Measurements from ENCODE around the gene CD300A. TPM values are rescaled to one million over a fixed set of nuclear protein-coding genes. Genes with fewer than 3 reads are reported as not detected.

CD300A gene
- total RNA-seq, 4 donors from 2014 or later = 5.5 to 13.0 (median 8.7) TPM

DNA sequence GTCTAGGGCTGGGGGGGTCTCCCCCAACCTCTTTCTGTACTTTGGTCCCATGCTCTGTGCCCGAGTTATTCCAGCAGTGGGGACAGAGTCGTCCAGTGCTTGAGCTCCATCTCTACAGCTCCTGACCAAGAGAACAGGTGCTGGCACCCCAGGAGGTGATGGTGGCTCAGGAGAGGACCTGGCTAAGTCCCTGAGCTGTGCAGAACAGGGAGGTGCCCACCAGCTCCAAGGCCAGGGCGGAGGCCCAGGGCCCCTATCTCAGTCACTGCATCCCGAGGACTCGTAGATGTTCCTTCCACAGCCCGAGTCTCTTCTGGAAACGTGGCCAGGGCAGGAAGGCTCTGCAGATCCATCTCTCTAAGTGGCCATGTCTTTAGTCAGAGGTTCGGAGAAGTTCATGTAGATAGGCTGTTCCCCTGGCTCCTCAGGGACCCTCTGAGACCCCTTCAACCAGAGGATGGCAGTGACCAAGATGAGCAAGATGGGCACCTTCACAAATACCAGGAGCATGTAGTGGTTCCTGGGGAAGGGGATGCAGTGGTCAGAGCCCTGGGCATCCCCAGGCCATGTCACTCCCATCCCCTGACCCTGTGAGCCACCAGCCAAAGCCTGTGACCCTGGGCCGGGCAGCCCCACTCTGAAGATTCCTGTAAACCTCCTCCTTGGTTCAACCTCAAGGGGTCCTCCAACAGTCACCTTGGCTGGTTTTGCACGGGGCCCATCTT, 56.1 kb downstream of the CD300A start:
- WGBS, 2 donors = 83 to 86% methylated on average over 6 to 10 of the region's 10 CpGs
- no peak overlapping the region for H3K4me3 ChIP-seq (ENCODE audit: low read depth, poor library complexity, severe bottlenecking)
- intact Hi-C loops (cut with DNase I; ENCODE audit: low total_unique reads) = no loop called here
- peak in 1 of 2 donors; percentile 75 for DNase-seq (ENCODE audit: low spot score in 2 of 2)
- no peak for TF ChIP-seq POLR2A (IDR thresholded peaks at IDR 0.05)
- TF ChIP-seq, protein P1, sequence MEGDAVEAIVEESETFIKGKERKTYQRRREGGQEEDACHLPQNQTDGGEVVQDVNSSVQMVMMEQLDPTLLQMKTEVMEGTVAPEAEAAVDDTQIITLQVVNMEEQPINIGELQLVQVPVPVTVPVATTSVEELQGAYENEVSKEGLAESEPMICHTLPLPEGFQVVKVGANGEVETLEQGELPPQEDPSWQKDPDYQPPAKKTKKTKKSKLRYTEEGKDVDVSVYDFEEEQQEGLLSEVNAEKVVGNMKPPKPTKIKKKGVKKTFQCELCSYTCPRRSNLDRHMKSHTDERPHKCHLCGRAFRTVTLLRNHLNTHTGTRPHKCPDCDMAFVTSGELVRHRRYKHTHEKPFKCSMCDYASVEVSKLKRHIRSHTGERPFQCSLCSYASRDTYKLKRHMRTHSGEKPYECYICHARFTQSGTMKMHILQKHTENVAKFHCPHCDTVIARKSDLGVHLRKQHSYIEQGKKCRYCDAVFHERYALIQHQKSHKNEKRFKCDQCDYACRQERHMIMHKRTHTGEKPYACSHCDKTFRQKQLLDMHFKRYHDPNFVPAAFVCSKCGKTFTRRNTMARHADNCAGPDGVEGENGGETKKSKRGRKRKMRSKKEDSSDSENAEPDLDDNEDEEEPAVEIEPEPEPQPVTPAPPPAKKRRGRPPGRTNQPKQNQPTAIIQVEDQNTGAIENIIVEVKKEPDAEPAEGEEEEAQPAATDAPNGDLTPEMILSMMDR (IDR thresholded peaks at IDR 0.05) = no peak

DNA sequence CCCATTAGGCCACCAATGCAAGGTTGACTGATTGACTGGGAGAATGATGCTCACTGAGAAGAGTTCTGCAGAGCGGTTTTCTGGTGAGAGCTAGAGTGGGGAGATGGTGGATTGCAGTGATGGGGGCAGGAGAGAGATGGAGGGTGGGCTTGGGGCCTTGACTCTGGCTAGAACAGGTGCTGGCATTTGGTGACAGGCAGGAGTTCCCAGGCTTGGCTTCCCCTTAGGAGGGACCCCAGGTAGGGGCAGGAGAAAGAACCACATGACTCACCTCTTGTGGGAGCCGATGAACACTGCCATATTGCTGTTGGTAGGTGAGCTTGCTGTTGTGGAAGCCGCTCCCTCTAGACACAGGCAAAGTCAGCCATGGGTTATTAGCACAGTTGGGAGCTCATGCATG, 56.9 kb downstream of the CD300A start:
- TF ChIP-seq, protein P1 (IDR thresholded peaks at IDR 0.05) = no peak
- TF ChIP-seq POLR2A (IDR thresholded peaks at IDR 0.05) = no peak
- no peak overlapping the region for H3K4me3 ChIP-seq (ENCODE audit: low read depth, poor library complexity, severe bottlenecking)
- WGBS, 2 donors = 92 to 100% methylated on average over 2 to 3 of the region's 3 CpGs
- intact Hi-C loops (cut with DNase I; ENCODE audit: low total_unique reads) = no loop called here
- peak; percentile 1 to 64 for DNase-seq (ENCODE audit: low spot score in 2 of 2)

DNA sequence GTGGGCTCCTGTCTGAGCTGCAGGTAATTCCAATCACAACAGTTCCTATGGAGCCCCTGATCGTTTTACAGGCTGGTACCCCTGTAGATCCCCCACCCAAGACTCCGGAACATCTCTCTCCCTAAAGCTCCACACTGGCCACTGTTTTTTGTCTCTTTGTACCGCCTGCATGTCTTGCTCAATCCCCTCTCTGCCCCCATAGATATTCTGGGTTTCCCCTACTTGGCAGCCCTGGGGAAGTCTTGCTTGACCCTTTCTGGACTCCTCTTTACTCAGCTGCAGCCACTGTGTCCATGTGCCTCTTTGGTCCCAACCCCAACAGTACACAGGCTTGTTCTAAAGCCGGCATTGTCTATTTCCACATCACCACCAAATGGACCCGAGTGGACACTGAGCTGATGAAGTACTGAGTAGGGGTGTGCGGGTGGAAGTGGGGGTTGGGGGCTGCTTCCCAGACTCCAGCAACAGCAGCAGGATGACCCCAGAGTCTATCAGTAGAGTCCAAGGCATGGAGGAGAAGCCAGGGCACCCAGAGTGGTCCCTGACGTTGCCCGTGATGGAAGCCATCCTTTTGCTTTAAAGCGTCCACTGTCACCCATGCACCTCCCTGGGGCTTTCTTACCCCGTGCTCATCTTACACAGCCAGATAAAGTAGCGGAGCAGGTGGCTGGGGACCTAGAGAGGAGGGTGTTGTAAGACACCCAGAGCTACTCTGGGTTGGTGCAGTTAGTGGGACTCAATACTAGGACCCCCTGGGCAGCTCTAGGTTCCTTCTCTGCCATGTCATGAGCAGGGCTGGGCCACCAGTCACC, 58.4 kb downstream of the CD300A start:
- WGBS, 2 donors = 77 to 81% methylated on average over 11 of the region's 11 CpGs
- intact Hi-C loops (cut with DNase I; ENCODE audit: low total_unique reads) = no loop called here
- TF ChIP-seq, protein P1 (IDR thresholded peaks at IDR 0.05) = no peak
- TF ChIP-seq POLR2A (IDR thresholded peaks at IDR 0.05) = no peak
- H3K4me3 ChIP-seq (ENCODE audit: low read depth, poor library complexity, severe bottlenecking) = no peak overlapping the region
- peak; percentile 9 to 65 for DNase-seq (ENCODE audit: low spot score in 2 of 2)

DNA sequence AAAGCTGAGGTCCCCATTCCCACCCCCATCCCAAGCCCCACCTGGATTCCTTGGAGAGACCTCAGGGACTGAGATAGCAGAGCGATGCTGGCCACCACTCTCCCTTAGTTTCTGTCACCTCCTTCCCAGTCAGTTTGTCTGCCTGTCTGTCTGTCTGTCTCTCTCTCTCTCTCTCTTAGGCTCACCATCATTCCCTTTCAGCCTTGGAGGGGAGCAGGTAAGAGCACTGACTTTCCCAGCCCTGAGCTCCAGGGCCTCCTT, 59.0 kb downstream of the CD300A start:
- no peak overlapping the region for H3K4me3 ChIP-seq (ENCODE audit: low read depth, poor library complexity, severe bottlenecking)
- DNase-seq (ENCODE audit: low spot score in 2 of 2) = peak in 1 of 2 donors; percentile 49
- 92 to 93% methylated on average over 1 of the region's 1 CpG for WGBS, 2 donors
- no peak for TF ChIP-seq POLR2A (IDR thresholded peaks at IDR 0.05)
- TF ChIP-seq, protein P1 (IDR thresholded peaks at IDR 0.05) = no peak
- intact Hi-C loops (cut with DNase I; ENCODE audit: low total_unique reads) = no loop called here

DNA sequence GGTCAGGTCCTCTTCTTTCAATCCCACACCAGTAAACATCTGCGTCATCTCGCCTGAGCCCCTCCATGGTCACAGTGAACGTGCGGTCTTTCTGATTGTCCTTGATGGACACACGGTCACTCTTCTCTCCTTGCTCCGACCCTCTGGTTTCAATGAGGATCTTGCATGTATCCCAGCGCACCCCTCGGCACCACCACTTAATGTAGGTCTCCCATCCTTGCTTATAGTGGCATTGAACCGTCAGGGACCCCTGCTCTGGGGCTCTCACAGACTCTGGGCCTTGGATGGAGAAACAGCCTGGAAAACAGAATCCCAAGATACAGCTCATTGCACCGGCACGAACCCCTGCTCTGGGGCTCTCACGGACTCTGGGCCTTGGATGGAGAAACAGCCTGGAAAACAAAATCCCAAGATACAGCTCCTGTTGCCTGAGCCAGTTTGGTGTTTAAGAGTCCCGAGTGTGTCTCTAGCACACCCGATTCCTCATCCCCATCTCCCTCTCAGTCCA, 59.4 kb downstream of the CD300A start:
- DNase-seq (ENCODE audit: low spot score in 2 of 2) = peak; percentile 9 to 50
- H3K4me3 ChIP-seq (ENCODE audit: low read depth, poor library complexity, severe bottlenecking) = no peak overlapping the region
- WGBS, 2 donors = 87 to 92% methylated on average over 14 of the region's 14 CpGs
- intact Hi-C loops (cut with DNase I; ENCODE audit: low total_unique reads) = no loop called here
- TF ChIP-seq, protein P1 (IDR thresholded peaks at IDR 0.05) = no peak
- no peak for TF ChIP-seq POLR2A (IDR thresholded peaks at IDR 0.05)
